GM23248 (cell line): ENCODE results near the gene ZNF415. TPM values are rescaled to one million over a fixed set of nuclear protein-coding genes. Genes with fewer than 3 reads are reported as not detected.

Source experiments
- DNase-seq: peaks from one replicate; pipeline ENCODE4 v3.0.0-alpha.2; 2015
- H2AFZ ChIP-seq: fragments of 200-600 bp; sonication (generic); 2 replicates; pipeline ENCODE4 v1.6.1; 2016; ENCODE audit warnings: antibody characterized with exemption
- H3F3A ChIP-seq: fragments of 200-600 bp; sonication (generic); 2 replicates; pipeline ENCODE4 v1.6.1; 2016; ENCODE audit warnings: mild to moderate bottlenecking, antibody characterized with exemption, mixed run types; ENCODE audit not compliant: insufficient read depth
- H3K27ac ChIP-seq: fragments of 200-600 bp; sonication (generic); 2 replicates; pipeline ENCODE4 v1.5.1; 2016; ENCODE audit warnings: mild to moderate bottlenecking
- H3K27me3 ChIP-seq: fragments of 200-600 bp; sonication (generic); replicated peaks from 2 replicates; pipeline ENCODE4 v1.6.1; 2016; ENCODE audit warnings: mild to moderate bottlenecking; ENCODE audit not compliant: insufficient read depth
- H3K36me3 ChIP-seq: fragments of 200-600 bp; sonication (generic); 2 replicates; pipeline ENCODE4 v1.6.1; 2016; ENCODE audit warnings: low read depth, mild to moderate bottlenecking
- H3K4me1 ChIP-seq: fragments of 200-600 bp; sonication (generic); 2 replicates; pipeline ENCODE4 v1.6.1; 2016; ENCODE audit warnings: mild to moderate bottlenecking; ENCODE audit not compliant: insufficient read depth
- H3K4me2 ChIP-seq: fragments of 200-600 bp; sonication (generic); one replicate; pipeline ENCODE4 v1.6.1; 2016; ENCODE audit warnings: mild to moderate bottlenecking; ENCODE audit not compliant: unreplicated experiment
- H3K4me3 ChIP-seq: fragments of 200-600 bp; sonication (generic); 2 replicates; pipeline ENCODE4 v1.5.1; 2016; ENCODE audit warnings: mild to moderate bottlenecking
- H3K79me2 ChIP-seq: fragments of 200-600 bp; sonication (generic); 2 replicates; pipeline ENCODE4 v1.6.1; 2016; ENCODE audit warnings: mild to moderate bottlenecking; ENCODE audit not compliant: insufficient read depth
- H3K9ac ChIP-seq: fragments of 200-600 bp; sonication (generic); 2 replicates; pipeline ENCODE4 v1.6.1; 2016; ENCODE audit warnings: mild to moderate bottlenecking
- H3K9me2 ChIP-seq: fragments of 200-600 bp; sonication (generic); 2 replicates; pipeline ENCODE4 v1.6.1; 2016; ENCODE audit warnings: mixed run types, mild to moderate bottlenecking, moderate library complexity; ENCODE audit not compliant: insufficient read depth
- H3K9me3 ChIP-seq: fragments of 200-600 bp; sonication (generic); one replicate; pipeline ENCODE4 v1.6.1; 2017; ENCODE audit warnings: low read depth
- H4K20me1 ChIP-seq: fragments of 200-600 bp; sonication (generic); 2 replicates; pipeline ENCODE4 v1.6.0; 2016; ENCODE audit not compliant: insufficient read depth
- EZH2 ChIP-seq: fragments of 200-600 bp; sonication (generic); IDR thresholded peaks from 2 replicates; pipeline ENCODE4 v1.6.1; 2018; ENCODE audit warnings: antibody characterized with exemption, mild to moderate bottlenecking; ENCODE audit not compliant: insufficient read depth, poor library complexity, severe bottlenecking
- EZH2phosphoT487 ChIP-seq: fragments of 200-600 bp; sonication (generic); IDR thresholded peaks from 2 replicates; pipeline ENCODE4 v1.6.1; 2018; ENCODE audit warnings: antibody characterized with exemption, moderate library complexity, mild to moderate bottlenecking, low read depth; ENCODE audit not compliant: insufficient read depth
- WGBS, 2 experiments: methylation state at CpG; one replicate each; pipeline ENCODE4 v1.1.6; 2015 to 2017; ENCODE audit warnings: low lambda C conversion rate in 2 of 2, low coverage in 1 of 2; ENCODE audit errors: missing lambda C conversion rate in 2 of 2; 5-methylcytosine and 5-hydroxymethylcytosine counted together
- in situ Hi-C: fragments of 300-500 bp; cut with MboI; formaldehyde crosslinking; loops from 2 replicates; pipeline ENCODE4 v1.15.0; 2020
- polyA plus RNA-seq: library from polyadenylated mRNA; unstranded; fragments of >200 nt; fragmentation: Nextera tagmentation; extraction: Ambion mirVana; gene quantifications from 2 replicates; pipeline ENCODE4 v1.2.1, GENCODE V29; 2016
- total RNA-seq: library from RNA; depleted of rRNA; stranded (reverse); fragments of >200 nt; shearing (Covaris generic); gene quantifications from 2 replicates; pipeline ENCODE4 v1.2.3, GENCODE V29; 2014

The ZNF415 gene
- total and polyA plus RNA-seq, 2 experiments from 2014 or later, result 8.9 to 9.4 TPM

- Histone ChIP-seq H3K4me1 (no peaks in the 10 kb centered on the region), H3K4me2 (no peak overlapping the region), H3K79me2 (peaks cover 50% of the 10 kb centered on the region), H3K9me2 (no peaks in the 10 kb centered on the region), H2AFZ (no peak overlapping the region), H3K9ac (no peak overlapping the region), H4K20me1 (no peaks in the 10 kb centered on the region), H3K36me3 (peaks cover 59% of the 10 kb centered on the region; the same call in 1 of the 2 replicates), H3K27me3 (no peaks in the 10 kb centered on the region), H3K4me3 (no peak overlapping the region), H3K27ac (no peak overlapping the region), H3K9me3 (no peaks in the 10 kb centered on the region), H3F3A (0 out of 2 replicates have a peak, but pooled peaks cover 1% of the 10 kb centered on the region)
- 61 to 67% methylated on average over 5 of the region's 5 CpGs for WGBS, 2 experiments
- in situ Hi-C loops, result no loop called here
- DNase-seq, result no peak
- TF ChIP-seq EZH2phosphoT487, result no peak
- no peak for TF ChIP-seq EZH2
Observed at GRCh38 chr19:53086949-53087348, 45.8 kb downstream of the ZNF415 start.

GRCh38 chr19:53085496-53085895, 47.2 kb downstream of the ZNF415 start:
- H3K9ac ChIP-seq, result no peak overlapping the region
- no peak overlapping the region for H3K27ac ChIP-seq
- H3K4me1 ChIP-seq, result no peaks in the 10 kb centered on the region
- H3K36me3 ChIP-seq, result peaks cover 53% of the 10 kb centered on the region
- DNase-seq, result no peak
- in situ Hi-C loops, result no loop called here
- H3K9me2 ChIP-seq, result no peaks in the 10 kb centered on the region
- peaks cover 12% of the 10 kb centered on the region; the same call in 1 of the 2 replicates for H3F3A ChIP-seq
- H3K79me2 ChIP-seq, result peaks cover 57% of the 10 kb centered on the region
- H3K9me3 ChIP-seq, result no peaks in the 10 kb centered on the region
- TF ChIP-seq EZH2, result no peak
- TF ChIP-seq EZH2phosphoT487, result no peak
- 97 to 98% methylated on average over 7 of the region's 7 CpGs for WGBS, 2 experiments
- H4K20me1 ChIP-seq, result no peaks in the 10 kb centered on the region
- H3K4me3 ChIP-seq, result no peak overlapping the region
- H3K4me2 ChIP-seq, result no peak overlapping the region
- H3K27me3 ChIP-seq, result no peaks in the 10 kb centered on the region
- H2AFZ ChIP-seq, result no peak overlapping the region

GRCh38 chr19:53082929-53083328, 49.8 kb downstream of the ZNF415 start:
- DNase-seq, result no peak
- Histone ChIP-seq H3K79me2 (peaks cover 71% of the 10 kb centered on the region), H3K27ac (no peak overlapping the region), H3K9me3 (no peaks in the 10 kb centered on the region), H3K4me1 (no peaks in the 10 kb centered on the region), H3K36me3 (peaks cover 45% of the 10 kb centered on the region), H2AFZ (no peak overlapping the region), H3K9me2 (no peaks in the 10 kb centered on the region), H3K27me3 (no peaks in the 10 kb centered on the region), H3K4me2 (no peak overlapping the region), H3F3A (peaks cover 12% of the 10 kb centered on the region; the same call in 1 of the 2 replicates), H3K9ac (no peak overlapping the region), H3K4me3 (no peak overlapping the region), H4K20me1 (no peaks in the 10 kb centered on the region; the same call in none of the 2 replicates)
- TF ChIP-seq EZH2, result no peak
- in situ Hi-C loops, result no loop called here
- WGBS, 2 experiments, result 94 to 98% methylated on average over 3 of the region's 3 CpGs

GRCh38 chr19:53079313-53079924, 53.3 kb downstream of the ZNF415 start:
- Histone ChIP-seq H3K79me2 (peaks cover 90% of the 10 kb centered on the region), H3K4me1 (no peaks in the 10 kb centered on the region), H3K27ac (no peak overlapping the region), H3K36me3 (peaks cover 40% of the 10 kb centered on the region), H2AFZ (no peak overlapping the region), H3K9me2 (no peaks in the 10 kb centered on the region), H3K9me3 (no peaks in the 10 kb centered on the region), H3K9ac (no peak overlapping the region), H3F3A (peaks cover 12% of the 10 kb centered on the region; the same call in 1 of the 2 replicates), H3K4me3 (no peak overlapping the region), H3K27me3 (no peaks in the 10 kb centered on the region), H4K20me1 (no peaks in the 10 kb centered on the region; the same call in none of the 2 replicates), H3K4me2 (no peak overlapping the region)
- in situ Hi-C loops, result no loop called here
- no peak for DNase-seq
- 83% methylated on average over 8 of the region's 8 CpGs for WGBS, 2 experiments
- TF ChIP-seq EZH2 (no peak), EZH2phosphoT487 (no peak)
